ENCODE results near the gene EFNA2.

- no peak for TF ChIP-seq CTCF (IDR thresholded peaks at IDR 0.05)
- no peak for TF ChIP-seq POLR2A (IDR thresholded peaks at IDR 0.05; ENCODE audit: low read length)
- no peak for TF ChIP-seq HDAC2 (IDR thresholded peaks at IDR 0.05)
- no peak for TF ChIP-seq POLR2AphosphoS2 (conservative IDR thresholded peaks at IDR 0.05; ENCODE audit: low read length)
- TF ChIP-seq MAFK (IDR thresholded peaks at IDR 0.05; ENCODE audit: partially characterized antibody) = no peak
- TF ChIP-seq RCOR1 (IDR thresholded peaks at IDR 0.05; ENCODE audit: low read depth, low read length) = no peak
- no peak for TF ChIP-seq CBX8 (IDR thresholded peaks at IDR 0.05)
- no peak for TF ChIP-seq USF2 (IDR thresholded peaks at IDR 0.05)
- TF ChIP-seq SMC3 (IDR thresholded peaks at IDR 0.05) = no peak
- no peak for TF ChIP-seq CEBPB (IDR thresholded peaks at IDR 0.05)
- no peak for TF ChIP-seq BHLHE40 (IDR thresholded peaks at IDR 0.05; ENCODE audit: low read depth, low read length)
- no peak for TF ChIP-seq REST (IDR thresholded peaks at IDR 0.05)
- TF ChIP-seq HMGXB4 (CRISPR knock-in tag; IDR thresholded peaks at IDR 0.05; ENCODE audit: borderline replicate concordance) = no peak
These were observed 46.3 kb upstream of the EFNA2 start for GRCh38 chr19:1239420-1239795.

All from A549 (cell line).